Activated CD4-positive, alpha-beta T cell treated with anti-CD3 and anti-CD28 coated beads for 48 hours (primary cell): ENCODE results near the gene SYT13.
"Not testable (repeated sequence)": the region's sequence is repeated elsewhere in the genome, so short reads cannot be mapped to it uniquely, and the experiment has no call there.

Experiments
- DNase-seq: peaks from one replicate; pipeline ENCODE4 v3.0.0-alpha.2; 2020

Gene SYT13

DNA sequence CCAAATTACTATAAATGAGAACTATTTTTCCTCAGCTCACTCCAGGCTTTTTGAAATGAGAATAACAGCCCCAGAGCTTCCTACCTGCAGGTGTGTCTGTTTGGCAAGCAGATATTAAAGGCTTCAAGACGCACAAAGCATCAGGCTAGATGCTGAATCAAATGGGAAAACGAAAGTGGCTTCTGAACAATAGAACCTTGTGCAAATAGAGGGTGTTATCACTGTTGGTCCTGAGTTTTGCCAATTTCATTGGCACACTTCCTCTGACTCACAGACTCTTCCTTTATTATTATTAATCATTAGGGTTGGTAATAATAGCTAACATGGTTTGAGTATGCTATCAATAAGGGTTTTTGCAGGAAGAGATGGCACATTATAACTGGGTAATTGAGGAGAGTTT is 13.4 kb downstream of the SYT13 start:
- DNase-seq, result no peak

- no peak for DNase-seq
Observed at GRCh38 chr11:45270946-45271716, 15.0 kb downstream of the SYT13 start.

DNA sequence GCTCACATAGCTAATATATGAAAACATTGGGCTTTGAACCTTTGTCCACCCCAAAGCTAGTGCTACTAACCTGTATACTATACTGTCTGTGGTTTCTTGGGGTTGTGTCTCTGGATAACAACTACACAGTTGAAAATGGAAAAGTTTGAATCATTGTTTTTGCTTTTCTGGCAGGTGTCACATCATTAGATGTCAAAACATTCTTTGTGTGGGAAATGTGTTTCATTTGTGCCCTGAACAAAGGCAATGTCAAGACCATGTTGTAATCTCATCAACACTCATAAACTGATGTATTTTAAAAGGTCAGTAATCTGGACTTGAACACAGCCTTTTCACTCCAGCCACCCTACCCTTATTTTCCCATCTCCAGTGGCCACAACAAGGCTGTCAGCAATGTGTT is 16.5 kb downstream of the SYT13 start:
- no peak for DNase-seq

DNA sequence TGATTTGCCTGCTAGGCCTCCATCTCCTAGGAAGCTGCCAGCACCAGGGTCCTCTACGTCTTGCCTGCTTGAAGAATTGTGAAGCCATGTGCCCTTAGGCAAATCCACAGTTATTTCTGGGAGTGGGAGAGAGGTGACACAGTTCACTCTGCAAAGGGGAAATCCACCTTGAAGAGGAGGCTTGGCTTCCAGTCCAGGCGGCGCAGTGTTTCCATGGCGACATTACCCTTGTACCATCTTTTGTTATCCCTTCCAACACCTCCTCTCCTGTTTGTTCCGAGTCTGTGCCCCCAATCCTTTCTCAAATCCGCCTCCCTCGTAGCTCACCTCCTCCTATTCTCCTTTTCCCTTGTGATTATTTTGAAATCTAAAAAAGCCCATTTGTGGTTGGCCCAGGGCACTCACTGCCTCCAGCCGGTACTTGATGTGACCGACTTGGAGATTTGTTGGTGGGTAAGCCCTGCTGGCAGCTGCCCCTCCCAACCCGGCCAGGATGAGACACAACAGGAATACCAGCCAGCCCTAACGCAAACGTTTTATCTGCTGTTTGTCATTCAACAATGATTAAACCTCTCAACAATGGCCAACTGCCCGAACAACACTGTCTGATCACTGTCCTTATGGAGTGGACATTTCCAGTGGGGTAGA is 18.4 kb downstream of the SYT13 start:
- DNase-seq, result no peak

DNA sequence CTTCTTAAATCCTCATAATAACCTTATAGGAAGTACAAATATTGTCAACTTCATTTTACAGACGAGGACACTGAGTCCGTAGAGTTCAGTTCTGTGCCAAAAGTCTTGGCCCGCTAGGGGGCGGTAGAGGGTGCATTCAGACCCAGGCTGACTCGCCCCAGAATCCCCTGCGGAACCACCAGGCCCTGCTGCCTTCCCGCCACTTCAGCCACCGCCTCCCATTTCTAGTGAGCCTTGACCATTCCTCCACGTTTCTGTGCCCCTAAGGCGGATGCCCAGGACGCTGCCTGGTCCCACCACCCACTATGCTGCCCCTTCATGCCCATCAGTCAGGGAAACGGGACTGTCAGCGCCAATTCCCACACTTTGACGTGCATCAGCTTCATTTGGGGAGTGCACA is 19.1 kb downstream of the SYT13 start:
- DNase-seq, result peak; percentile 64

DNA sequence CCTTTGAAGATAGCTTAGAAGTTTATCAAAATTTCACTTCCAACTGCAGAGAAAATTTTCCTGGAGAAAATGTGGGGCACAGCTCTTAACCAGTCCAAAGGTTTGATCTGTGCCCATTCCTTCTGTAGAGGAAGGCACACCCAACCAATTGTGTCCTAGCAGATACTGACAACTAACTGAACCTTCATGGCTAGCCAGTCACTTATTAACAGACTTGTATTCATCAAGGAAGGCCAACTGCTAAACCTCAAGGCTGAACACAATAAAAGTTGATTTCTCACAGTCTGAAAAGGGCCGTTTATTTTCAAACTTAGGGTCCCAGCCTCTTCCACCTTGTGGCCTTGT is 19.5 kb downstream of the SYT13 start:
- no peak for DNase-seq

DNA sequence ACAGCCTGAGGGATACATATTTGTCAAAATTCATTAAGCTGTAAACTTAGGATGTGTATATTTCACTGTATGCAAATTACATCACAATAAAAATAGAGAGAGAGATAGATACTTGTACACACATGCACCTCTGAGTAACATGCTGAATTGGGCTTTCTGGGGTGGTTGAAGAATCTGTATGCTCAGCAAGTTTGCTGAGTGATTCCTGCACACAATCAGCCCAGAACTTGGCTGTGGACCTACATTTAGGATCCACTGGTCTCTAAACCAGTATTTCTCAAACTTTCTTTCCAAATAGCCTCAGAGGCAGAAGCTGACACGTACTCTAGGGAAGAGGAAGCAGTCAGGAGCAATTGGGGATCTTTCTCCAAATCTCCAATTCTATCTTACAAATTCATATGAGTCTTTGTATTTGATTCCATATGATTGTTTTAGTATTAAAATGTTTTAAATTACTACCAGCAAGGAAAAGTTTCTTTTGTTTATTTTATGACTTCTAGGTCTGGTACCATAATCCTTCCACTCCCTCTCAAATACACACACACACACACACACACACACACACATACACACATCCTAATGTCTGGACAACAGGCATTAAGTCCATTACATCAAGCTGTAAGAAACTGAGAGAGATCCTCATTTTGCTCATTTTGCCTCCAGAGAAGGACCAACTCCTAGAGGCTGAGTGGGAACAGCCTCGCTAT is 20.0 kb downstream of the SYT13 start:
- no peak for DNase-seq

DNA sequence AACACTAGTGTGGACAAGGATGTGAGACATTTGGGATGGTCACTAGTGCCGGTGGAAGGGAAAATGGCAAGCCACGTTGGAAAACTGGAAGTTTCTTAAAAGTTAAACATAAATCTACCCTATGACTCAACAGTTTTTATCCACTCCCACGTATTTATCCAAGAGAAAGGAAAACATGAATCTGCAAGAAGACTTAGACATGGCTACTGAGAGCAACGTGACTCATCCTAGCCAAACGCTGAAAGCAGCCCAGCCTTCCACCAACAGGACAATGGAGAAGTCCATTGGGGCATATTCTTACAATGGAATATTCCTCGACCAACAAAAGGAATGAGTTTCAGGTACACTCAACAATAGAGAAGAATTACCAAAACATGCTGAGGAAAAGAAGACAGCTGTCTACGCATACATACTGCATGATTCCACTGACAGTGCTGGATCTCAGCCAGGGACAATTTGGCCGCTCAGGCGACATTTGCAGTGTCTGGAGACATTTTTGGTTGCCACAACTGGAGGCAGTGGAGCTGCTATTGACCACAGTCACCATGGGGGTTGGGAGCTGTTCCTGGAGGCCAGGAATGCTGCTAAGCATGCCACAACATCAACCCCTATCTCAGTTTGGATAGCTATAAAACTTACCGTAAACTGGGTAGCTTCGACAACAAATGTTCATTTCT is 21.2 kb downstream of the SYT13 start:
- no peak for DNase-seq

GRCh38 chr11:45263773-45264172 is 22.4 kb downstream of the SYT13 start:
- no peak for DNase-seq

- DNase-seq, result no peak
Observed at GRCh38 chr11:45262900-45263299, 23.2 kb downstream of the SYT13 start.

DNA sequence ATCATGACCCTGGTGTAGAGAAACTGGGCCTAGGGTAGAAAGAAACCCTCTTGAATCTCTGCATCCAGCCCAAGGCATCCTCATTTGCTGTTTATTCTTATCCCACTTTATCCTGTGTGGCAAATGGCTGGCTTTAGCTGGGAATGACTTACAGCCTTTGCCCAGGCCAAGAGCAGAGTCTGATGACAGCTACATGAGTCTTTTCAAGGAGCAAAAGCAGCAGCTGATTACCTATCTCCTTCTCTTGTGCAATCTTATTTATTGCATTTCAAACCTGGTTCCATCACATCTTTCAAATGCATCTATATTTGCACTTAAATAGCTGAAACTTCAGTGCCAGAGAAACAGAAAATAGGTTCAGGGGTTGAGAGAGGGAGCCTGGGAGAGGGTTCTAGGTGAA is 26.1 kb downstream of the SYT13 start:
- no peak for DNase-seq

DNA sequence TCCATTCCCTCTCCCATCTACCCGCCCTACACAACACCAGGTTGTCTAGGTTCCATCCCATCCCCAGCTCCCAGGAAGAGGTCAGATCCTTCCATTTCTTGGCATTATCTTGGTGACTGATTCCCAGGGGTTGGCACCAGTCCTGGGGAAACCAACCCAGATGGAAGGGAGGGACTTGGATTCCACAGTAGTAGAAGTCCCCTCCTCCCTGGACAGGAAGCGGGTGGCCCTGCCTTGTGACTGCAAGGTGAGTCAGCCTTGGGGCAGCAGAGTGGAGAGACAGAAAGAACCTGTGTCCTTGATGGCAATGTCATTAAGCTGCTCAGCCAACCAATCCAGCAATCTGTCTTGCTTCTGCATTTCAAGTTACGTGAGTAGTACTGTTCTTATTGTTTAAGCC is 26.5 kb downstream of the SYT13 start:
- DNase-seq, result no peak

DNA sequence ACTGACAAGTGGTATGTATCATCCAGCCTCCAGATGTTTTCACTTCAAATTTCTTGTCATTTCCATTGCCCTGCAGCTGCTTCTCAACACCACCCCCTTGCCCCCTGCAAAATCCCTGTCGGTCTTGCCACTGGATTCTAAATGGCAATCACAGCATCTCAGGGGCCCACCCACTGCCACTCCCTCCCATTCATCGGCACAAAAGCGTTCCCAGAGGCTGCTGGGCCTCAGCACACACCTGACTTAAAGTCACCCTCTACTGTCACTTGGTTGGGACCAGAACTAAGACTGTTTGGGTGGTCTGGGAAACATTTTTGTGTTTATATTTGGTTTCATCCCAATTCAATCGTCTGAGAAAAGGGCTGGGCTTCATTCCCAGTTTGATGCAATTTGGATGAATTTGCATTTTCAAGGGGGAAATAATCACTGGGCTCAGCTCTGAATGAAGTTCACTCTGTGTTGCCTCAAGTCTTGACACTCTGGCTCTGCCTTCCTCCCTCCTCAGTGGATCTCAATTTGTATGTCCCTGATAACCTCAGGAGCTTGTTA is 27.1 kb downstream of the SYT13 start:
- no peak for DNase-seq

GRCh38 chr11:45254070-45254469 is 32.1 kb downstream of the SYT13 start:
- DNase-seq, result no peak

DNA sequence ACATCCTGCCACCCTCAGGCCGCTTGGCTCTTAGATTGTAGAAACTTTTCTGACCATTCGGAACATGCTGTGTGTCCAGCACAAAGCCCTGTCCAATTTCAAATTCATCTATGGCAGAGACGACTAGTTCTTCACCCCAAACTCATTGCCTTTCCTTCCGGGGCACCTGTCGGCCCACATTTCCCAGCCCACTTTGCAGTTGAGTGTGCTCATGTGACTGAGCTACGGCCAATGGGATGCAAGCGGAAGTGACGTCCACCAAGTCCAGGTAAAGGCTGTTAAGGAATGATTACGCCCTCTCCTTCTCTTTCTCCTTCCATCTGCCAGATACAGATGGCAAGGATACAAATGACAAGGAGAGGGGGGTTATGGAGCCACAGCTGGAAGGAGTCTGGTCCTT is 32.5 kb downstream of the SYT13 start:
- no peak for DNase-seq

- DNase-seq, result no peak
Observed at GRCh38 chr11:45252877-45253276, 33.3 kb downstream of the SYT13 start.

- DNase-seq, result peak; percentile 55
Observed at GRCh38 chr11:45252134-45252856, 33.8 kb downstream of the SYT13 start.

DNA sequence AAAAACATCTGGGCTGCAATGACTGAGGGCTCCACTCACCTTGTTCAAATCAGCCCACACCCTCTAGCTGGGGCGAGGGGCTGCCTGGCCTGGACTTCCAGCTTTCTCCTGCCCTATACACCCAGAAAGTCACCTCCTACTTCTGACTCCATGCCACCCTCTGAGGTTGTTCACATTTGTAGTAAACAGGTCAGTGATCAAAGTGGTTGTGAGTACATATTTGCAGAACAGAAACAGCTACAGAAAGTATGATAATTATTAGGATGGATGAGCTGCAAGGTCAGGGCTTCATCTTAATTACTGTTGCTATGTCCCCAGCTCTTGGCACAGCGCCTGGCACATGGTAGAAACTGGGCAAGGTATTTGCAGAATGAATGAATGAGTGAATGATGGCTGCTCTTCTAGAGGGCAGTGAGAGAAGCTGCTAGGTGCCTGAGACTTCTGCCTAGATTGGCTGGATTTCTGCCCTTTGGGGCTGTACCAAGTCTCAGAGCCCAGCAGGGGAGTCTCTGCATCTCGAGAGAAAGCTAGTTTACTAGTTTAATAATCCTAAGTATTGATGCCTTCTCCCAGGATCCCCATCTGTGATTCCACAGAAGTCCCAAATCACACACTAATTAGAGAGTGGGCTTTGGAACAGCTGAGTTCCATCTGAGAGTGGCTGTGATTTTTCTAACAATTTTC is 36.0 kb downstream of the SYT13 start:
- no peak for DNase-seq

DNA sequence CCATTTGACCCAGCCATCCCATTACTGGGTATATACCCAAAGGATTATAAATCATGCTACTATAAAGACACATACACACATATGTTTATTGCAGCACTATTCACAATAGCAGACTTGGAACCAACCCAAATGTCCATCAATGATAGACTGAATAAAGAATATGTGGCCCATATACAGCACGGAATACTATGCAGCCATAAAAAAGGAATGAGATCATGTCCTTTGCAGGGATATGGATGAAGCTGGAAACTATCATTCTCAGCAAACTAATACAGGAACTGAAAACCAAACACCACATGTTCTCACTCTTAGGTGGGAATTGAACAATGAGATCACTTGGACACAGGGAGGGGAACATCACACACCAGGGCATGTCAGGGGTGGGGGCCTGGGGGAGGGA is 36.8 kb downstream of the SYT13 start:
- not testable (repeated sequence) for DNase-seq

DNA sequence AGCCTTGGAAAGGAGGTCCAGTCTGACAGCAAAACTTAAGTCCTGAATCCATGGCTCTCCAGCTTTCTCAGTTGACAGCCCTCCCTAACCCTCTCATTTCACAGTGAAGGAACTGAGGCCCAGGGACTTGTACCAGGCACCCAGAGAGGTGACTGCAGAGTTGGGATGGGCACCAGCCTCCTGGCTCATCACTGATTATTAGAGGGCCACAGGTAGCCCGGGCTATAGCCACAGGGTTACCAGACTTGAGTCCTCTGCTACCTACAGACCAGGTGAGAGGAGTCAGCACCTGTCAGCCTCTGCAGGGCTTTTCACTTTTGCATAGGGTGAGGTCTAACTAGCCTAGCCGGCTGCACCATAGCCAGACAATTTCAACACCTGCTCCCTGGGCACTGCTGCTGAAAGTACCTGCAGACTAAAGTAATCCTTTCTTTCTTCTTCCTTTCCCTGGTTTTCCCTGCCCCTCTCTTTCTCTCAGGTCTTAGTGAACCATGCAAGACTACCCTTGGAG is 37.6 kb downstream of the SYT13 start:
- DNase-seq, result no peak

GRCh38 chr11:45247433-45247832 is 38.7 kb downstream of the SYT13 start:
- no peak for DNase-seq

GRCh38 chr11:45246241-45246640 is 39.9 kb downstream of the SYT13 start:
- no peak for DNase-seq
